WTC11 (cell line): ENCODE measurements around the gene KCNQ2. TPM values are rescaled to one million over a fixed set of nuclear protein-coding genes. Genes with fewer than 3 reads are reported as not detected.

Experiments used
- ATAC-seq: fragments of 200-7000 bp; cut with Tn5 transposase; 2 replicates; pipeline ENCODE4 v1.10.0; 2021; ENCODE audit warnings: mild to moderate bottlenecking, moderate library complexity
- CTCF ChIA-PET: fragments of 300-600 bp; sonication (Branson Sonifier 250); formaldehyde crosslinking; loops from one replicate; lab custom pipeline; 2021; ENCODE audit warnings: antibody characterized with exemption; lab: Charles Lee
- POLR2A ChIA-PET: fragments of 350-600 bp; sonication (Branson Sonifier 250); formaldehyde crosslinking; loops from one replicate; lab custom pipeline; 2021; ENCODE audit warnings: antibody characterized with exemption; lab: Charles Lee
- DNase-seq: peaks from one replicate; pipeline ENCODE4 v3.0.0; 2021; ENCODE audit warnings: low spot score
- H3K27ac Mint-ChIP-seq: 2 replicates; pipeline ENCODE4 v1.8.0; 2021; ENCODE audit warnings: mixed read lengths
- H3K27me3 Mint-ChIP-seq: 2 replicates; pipeline ENCODE4 v1.8.0; 2021; ENCODE audit warnings: low read depth, mild to moderate bottlenecking, moderate library complexity, mixed read lengths
- H3K36me3 Mint-ChIP-seq: 2 replicates; pipeline ENCODE4 v1.8.0; 2021; ENCODE audit warnings: mixed read lengths
- H3K4me1 Mint-ChIP-seq: 2 replicates; pipeline ENCODE4 v1.8.0; 2022; ENCODE audit warnings: mixed read lengths
- H3K4me3 Mint-ChIP-seq: 2 replicates; pipeline ENCODE4 v1.8.0; 2021; ENCODE audit warnings: mild to moderate bottlenecking, moderate library complexity, mixed read lengths
- H3K9me3 Mint-ChIP-seq: 2 replicates; pipeline ENCODE4 v1.8.0; 2021; ENCODE audit warnings: mixed read lengths
- CREB1 ChIP-seq: sonication (generic); formaldehyde crosslinking; IDR thresholded peaks from 2 replicates; pipeline ENCODE4 v1.8.0; 2023; ENCODE audit warnings: mild to moderate bottlenecking, missing genetic modification reagents
- ERG ChIP-seq: fragments of 250-450 bp; sonication (Bioruptor Pico); IDR thresholded peaks from 2 replicates; pipeline ENCODE4 v1.8.0; 2021; ENCODE audit warnings: mild to moderate bottlenecking
- FOXP1 ChIP-seq: sonication (generic); formaldehyde crosslinking; IDR thresholded peaks from 2 replicates; pipeline ENCODE4 v1.8.0; 2022; ENCODE audit warnings: missing genetic modification reagents, mild to moderate bottlenecking, moderate library complexity, borderline replicate concordance
- JAZF1 ChIP-seq: fragments of 250-450 bp; sonication (Bioruptor Pico); IDR thresholded peaks from 2 replicates; pipeline ENCODE4 v1.9.0; 2021; ENCODE audit warnings: moderate library complexity, mild to moderate bottlenecking, inconsistent platforms
- MXD4 ChIP-seq: fragments of 250-450 bp; sonication (Bioruptor Pico); IDR thresholded peaks from 2 replicates; pipeline ENCODE4 v1.8.0; 2021; ENCODE audit warnings: mild to moderate bottlenecking, moderate library complexity, borderline replicate concordance
- MYBL2 ChIP-seq: sonication (generic); formaldehyde crosslinking; IDR thresholded peaks from 2 replicates; pipeline ENCODE4 v1.8.1; 2023; ENCODE audit warnings: mild to moderate bottlenecking, moderate library complexity, missing genetic modification reagents
- SMAD4 ChIP-seq: sonication (generic); formaldehyde crosslinking; IDR thresholded peaks from 2 replicates; pipeline ENCODE4 v1.8.0; 2022; ENCODE audit warnings: mild to moderate bottlenecking, missing genetic modification reagents
- SP1 ChIP-seq: sonication (generic); formaldehyde crosslinking; conservative IDR thresholded peaks from 2 replicates; pipeline ENCODE4 v1.8.1; 2022; ENCODE audit warnings: missing genetic modification reagents
- STAT6 ChIP-seq: sonication (generic); formaldehyde crosslinking; conservative IDR thresholded peaks from 2 replicates; pipeline ENCODE4 v1.8.1; 2023; ENCODE audit warnings: mild to moderate bottlenecking, low read depth, missing genetic modification reagents, moderate library complexity
- ZNF219 ChIP-seq: sonication (generic); formaldehyde crosslinking; IDR thresholded peaks from 2 replicates; pipeline ENCODE4 v1.8.0; 2023; ENCODE audit warnings: missing genetic modification reagents, mild to moderate bottlenecking, borderline replicate concordance
- ZNF425 ChIP-seq: fragments of 250-450 bp; sonication (Bioruptor Pico); conservative IDR thresholded peaks from 2 replicates; pipeline ENCODE4 v1.9.0; 2021; ENCODE audit warnings: mild to moderate bottlenecking
- ZNF671 ChIP-seq: fragments of 250-450 bp; sonication (Bioruptor Pico); IDR thresholded peaks from 2 replicates; pipeline ENCODE4 v1.8.0; 2021; ENCODE audit warnings: mild to moderate bottlenecking
- total RNA-seq: library from RNA; stranded (reverse); gene quantifications from 3 replicates; pipeline ENCODE4 v1.2.3, GENCODE V29; 2021
- TF ChIP-seq, protein P1 (sequence below): sonication (generic); formaldehyde crosslinking; IDR thresholded peaks from 2 replicates; pipeline ENCODE4 v1.8.1; 2023; ENCODE audit warnings: mild to moderate bottlenecking, missing genetic modification reagents, moderate library complexity
- TF ChIP-seq, protein P2 (sequence below): sonication (generic); formaldehyde crosslinking; IDR thresholded peaks from 2 replicates; pipeline ENCODE4 v1.8.0; 2023; ENCODE audit warnings: missing genetic modification reagents

The KCNQ2 gene
- total RNA-seq, 1 experiment from 2014 or later: 99.8 TPM

- no peak for TF ChIP-seq ERG (CRISPR knock-in tag)
- TF ChIP-seq, protein P1, sequence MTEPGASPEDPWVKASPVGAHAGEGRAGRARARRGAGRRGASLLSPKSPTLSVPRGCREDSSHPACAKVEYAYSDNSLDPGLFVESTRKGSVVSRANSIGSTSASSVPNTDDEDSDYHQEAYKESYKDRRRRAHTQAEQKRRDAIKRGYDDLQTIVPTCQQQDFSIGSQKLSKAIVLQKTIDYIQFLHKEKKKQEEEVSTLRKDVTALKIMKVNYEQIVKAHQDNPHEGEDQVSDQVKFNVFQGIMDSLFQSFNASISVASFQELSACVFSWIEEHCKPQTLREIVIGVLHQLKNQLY (CRISPR knock-in tag): no peak
- no peak for TF ChIP-seq SMAD4 (CRISPR knock-in tag)
- no peak for TF ChIP-seq ZNF671
- TF ChIP-seq MYBL2 (CRISPR knock-in tag): no peak
- TF ChIP-seq ZNF425 (CRISPR knock-in tag): no peak
- TF ChIP-seq, protein P2, sequence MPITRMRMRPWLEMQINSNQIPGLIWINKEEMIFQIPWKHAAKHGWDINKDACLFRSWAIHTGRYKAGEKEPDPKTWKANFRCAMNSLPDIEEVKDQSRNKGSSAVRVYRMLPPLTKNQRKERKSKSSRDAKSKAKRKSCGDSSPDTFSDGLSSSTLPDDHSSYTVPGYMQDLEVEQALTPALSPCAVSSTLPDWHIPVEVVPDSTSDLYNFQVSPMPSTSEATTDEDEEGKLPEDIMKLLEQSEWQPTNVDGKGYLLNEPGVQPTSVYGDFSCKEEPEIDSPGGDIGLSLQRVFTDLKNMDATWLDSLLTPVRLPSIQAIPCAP: no peak
- no peak for TF ChIP-seq FOXP1 (CRISPR knock-in tag)
Observed at GRCh38 chr20:63509088-63509564, 36.7 kb upstream of the KCNQ2 start (continued).

DNA sequence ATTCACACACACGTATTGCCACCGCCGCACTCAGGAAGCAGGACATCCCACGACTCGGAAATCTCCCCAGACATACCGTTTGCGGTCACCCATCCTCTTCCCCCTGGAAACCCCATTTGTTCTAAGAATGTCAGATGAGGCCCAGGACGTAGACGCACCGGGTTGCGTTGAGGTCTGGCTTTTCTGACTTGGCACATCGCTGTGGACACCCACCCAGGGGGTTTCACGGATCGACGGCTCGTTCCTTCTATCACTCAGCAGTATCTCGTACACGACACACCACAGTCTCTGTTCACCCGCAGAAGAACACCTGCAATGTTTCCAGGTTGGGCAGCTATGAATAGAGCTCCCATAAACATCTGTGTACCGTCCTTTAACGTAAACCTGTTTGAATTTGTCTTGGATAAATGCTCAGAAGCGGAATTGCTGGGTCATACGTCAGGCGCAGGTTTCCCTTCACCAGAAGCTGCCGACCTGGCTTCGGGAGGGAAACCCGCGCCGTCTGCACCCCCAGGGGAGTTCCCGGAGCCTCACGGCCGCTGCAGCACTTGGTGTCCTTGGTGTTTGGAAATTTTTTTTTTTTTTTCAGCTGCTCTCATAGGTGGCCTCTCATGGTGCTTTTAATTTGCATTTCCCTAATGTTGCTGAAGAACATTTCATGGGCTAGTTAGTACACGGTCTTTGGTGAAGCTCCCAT lies 35.8 kb upstream of the KCNQ2 start:
- ChIA-PET CTCF (interaction anchor here (0.6 to 2.2 kb wide), 3 partner anchors 11 to 675 kb away, joined by 3 to 6 read pairs (median 3); no protein-coding TSS in a partner anchor), POLR2A (interaction anchor here (0.6 to 0.7 kb wide), 2 partner anchors 28 to 231 kb away, joined by 3 to 5 read pairs; no protein-coding TSS in a partner anchor)
- no peaks in the 10 kb centered on the region for H3K4me1 Mint-ChIP-seq
- TF ChIP-seq STAT6 (CRISPR knock-in tag) (no peak), CREB1 (CRISPR knock-in tag) (no peak), MXD4 (CRISPR knock-in tag) (no peak), JAZF1 (CRISPR knock-in tag) (no peak)
- no peak overlapping the region for H3K4me3 Mint-ChIP-seq
- peaks cover 27% of the 10 kb centered on the region for H3K27me3 Mint-ChIP-seq
- no peak overlapping the region for H3K27ac Mint-ChIP-seq
- peaks cover 10% of the 10 kb centered on the region for H3K9me3 Mint-ChIP-seq
- DNase-seq (no peak), ATAC-seq (no peak)
- 0 out of 2 replicates have a peak, but pooled peaks cover 2% of the 10 kb centered on the region for H3K36me3 Mint-ChIP-seq

- POLR2A ChIA-PET: no interaction called here
- TF ChIP-seq SP1 (no peak), ZNF219 (CRISPR knock-in tag) (no peak)
- ATAC-seq (no peak), DNase-seq (no peak)
- CTCF ChIA-PET: interaction anchor here (1.2 to 2.2 kb wide), 2 partner anchors 11 to 30 kb away, joined by 3 to 6 read pairs; partner anchors contain the start of gene PTK6
- 0 out of 2 replicates have a peak, but pooled peaks cover 2% of the 10 kb centered on the region for H3K36me3 Mint-ChIP-seq
- H3K27me3 Mint-ChIP-seq: peaks cover 22% of the 10 kb centered on the region
- H3K9me3 Mint-ChIP-seq: peaks cover 10% of the 10 kb centered on the region
- H3K4me3 Mint-ChIP-seq: no peak overlapping the region
- no peak overlapping the region for H3K27ac Mint-ChIP-seq
- H3K4me1 Mint-ChIP-seq: no peaks in the 10 kb centered on the region
Observed at GRCh38 chr20:63507083-63507743, 34.8 kb upstream of the KCNQ2 start.
